Ovary (tissue), 9 donors: ENCODE results near the gene COLGALT1. TPM values are rescaled to one million over a fixed set of nuclear protein-coding genes. Genes with fewer than 3 reads are reported as not detected.

Source experiments
- DNase-seq, 5 donors: peaks; one replicate each; pipeline ENCODE4 v3.0.0-alpha.2; 2019 to 2020
- H3K27ac ChIP-seq, 2 donors: fragments of 200-600 bp; one replicate each; pipeline versions ENCODE4 v1.5.1 to v1.8.0; 2019 to 2022
- H3K27me3 ChIP-seq: fragments of 200-600 bp; one replicate; pipeline ENCODE4 v1.8.0; 2022
- H3K36me3 ChIP-seq: fragments of 200-600 bp; sonication (generic); one replicate; pipeline ENCODE4 v1.5.1; 2019
- H3K4me1 ChIP-seq: one replicate; pipeline ENCODE4 v1.8.1; 2013; ENCODE audit warnings: mild to moderate bottlenecking, moderate library complexity; ENCODE audit not compliant: insufficient read depth
- H3K4me3 ChIP-seq: fragments of 200-600 bp; sonication (generic); one replicate; pipeline ENCODE4 v1.5.1; 2017
- H3K9me3 ChIP-seq, 2 donors: fragments of 200-600 bp in 1 of 2; sonication (generic) in 1 of 2; one replicate each; pipeline versions ENCODE4 v1.5.1 to v1.8.1; 2013 to 2019; ENCODE audit warnings: mild to moderate bottlenecking in 1 of 2, moderate library complexity in 1 of 2
- EP300 ChIP-seq: sonication (generic); formaldehyde crosslinking; IDR thresholded peaks from one replicate; pipeline ENCODE4 v1.6.1; 2017; ENCODE audit warnings: antibody characterized with exemption
- POLR2A ChIP-seq: fragments of 450-650 bp; IDR thresholded peaks from one replicate; pipeline ENCODE4 v1.6.1; 2017; ENCODE audit warnings: antibody characterized with exemption, mild to moderate bottlenecking, moderate library complexity
- WGBS, 3 donors: extraction: QIAGEN DNeasy Blood & Tissue Kit in 1 of 3; methylation state at CpG; one replicate each; pipeline versions ENCODE4 v1.1.5 to v1.1.7; 2013 to 2017; 5-methylcytosine and 5-hydroxymethylcytosine counted together
- intact Hi-C, 4 donors: fragments of 100-400 bp; cut with DNase I; formaldehyde crosslinking; loops; one replicate each; pipeline versions ENCODE4 v1.11.0 to v1.15.1; 2022 to 2023
- polyA plus RNA-seq, 2 donors: library from polyadenylated mRNA; stranded (reverse); fragments of 200-250 nt in 1 of 2; fragments of 350-450 nt in 1 of 2; fragmentation: Illumina TruSeq in 1 of 2; extraction: RNeasy Lipid Tissue Mini Kit (QIAGEN cat#74804) in 1 of 2; gene quantifications; one replicate each; pipeline ENCODE4 v1.2.3, GENCODE V29; 2013 to 2014
- total RNA-seq, 7 donors: library from RNA; depleted of rRNA in 2 of 7; stranded (reverse); fragments of >200 nt in 2 of 7; fragmentation: NEBNext Ultra II Directional in 3 of 7; extraction: Animal tissue kit (Norgen Biotek cat#: 25700) in 3 of 7; gene quantifications; one replicate each; pipeline versions ENCODE4 v1.1.0 to v1.2.4, GENCODE V29; 2016 to 2023
- TF ChIP-seq, protein P1 (sequence below), 3 donors: fragments of 450-650 bp in 2 of 3; fragments of 200-600 bp in 1 of 3; IDR thresholded peaks; one replicate each; pipeline versions ENCODE4 v1.5.1 to v1.8.0; 2016 to 2022; ENCODE audit warnings: antibody characterized with exemption in 3 of 3, mild to moderate bottlenecking in 1 of 3
- donor health status: DM: no; HTN: no; CAD: no; lungs with moderate emphysema.
- donor health status: DM: no; HTN: no; CAD: no.
- donor health status: Bipolar disorder and iron deficiency.
- donor health status: DM: yes; HTN: yes; CAD: no.
- donor health status: DM: no; HTN: no; CAD: no.
- donor health status: DM: yes; HTN: yes; CAD: no.

The COLGALT1 gene
- total and polyA plus RNA-seq, 9 donors = 30.4 to 75.2 (median 45.2) TPM

DNA sequence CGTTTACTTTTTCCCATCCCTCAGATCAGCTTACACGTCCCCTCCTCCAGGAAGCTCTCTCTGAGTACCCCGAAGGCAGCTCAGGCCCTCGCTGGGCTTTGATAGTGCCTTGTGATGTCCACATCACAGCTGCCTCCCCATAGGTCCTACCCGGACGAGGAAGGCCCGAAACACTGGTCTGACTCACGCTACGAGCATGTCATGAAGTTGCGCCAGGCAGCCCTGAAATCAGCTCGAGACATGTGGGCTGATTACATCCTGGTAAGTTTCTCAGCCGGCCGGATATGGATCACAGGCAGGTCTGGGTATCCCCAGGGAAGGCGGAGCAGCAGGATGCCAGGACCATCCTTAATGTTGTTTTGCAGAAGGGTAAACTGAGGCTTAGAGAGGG is 4.8 kb downstream of the COLGALT1 start:
- no peak for DNase-seq
- intact Hi-C loops = no loop called here

DNA sequence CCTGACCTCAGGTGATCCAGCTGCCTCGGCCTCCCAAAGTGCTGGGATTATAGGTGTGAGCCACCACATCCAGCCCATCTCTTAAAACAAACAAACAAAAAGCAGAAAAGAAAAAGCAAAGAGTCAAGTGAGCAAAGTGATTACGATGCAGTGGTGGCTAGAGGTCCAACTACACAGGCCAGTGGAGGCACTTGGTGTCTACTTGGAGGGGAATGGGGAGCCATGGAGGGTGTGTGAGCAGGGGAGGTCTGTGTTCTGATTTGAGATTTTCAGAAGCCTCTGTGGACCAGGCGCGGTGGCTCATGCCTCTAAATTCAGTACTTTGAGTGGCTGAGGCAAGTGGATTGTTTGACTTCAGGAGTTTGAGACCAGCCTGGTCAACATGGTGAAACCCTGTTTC is 6.6 kb downstream of the COLGALT1 start:
- Histone ChIP-seq H3K36me3 (no peaks in the 10 kb centered on the region), H3K27ac (no peak overlapping the region), H3K9me3 (no peaks in the 10 kb centered on the region), H3K27me3 (no peaks in the 10 kb centered on the region), H3K4me1 (no peaks in the 10 kb centered on the region), H3K4me3 (no peak overlapping the region)
- intact Hi-C loops = no loop called here
- TF ChIP-seq, protein P1, sequence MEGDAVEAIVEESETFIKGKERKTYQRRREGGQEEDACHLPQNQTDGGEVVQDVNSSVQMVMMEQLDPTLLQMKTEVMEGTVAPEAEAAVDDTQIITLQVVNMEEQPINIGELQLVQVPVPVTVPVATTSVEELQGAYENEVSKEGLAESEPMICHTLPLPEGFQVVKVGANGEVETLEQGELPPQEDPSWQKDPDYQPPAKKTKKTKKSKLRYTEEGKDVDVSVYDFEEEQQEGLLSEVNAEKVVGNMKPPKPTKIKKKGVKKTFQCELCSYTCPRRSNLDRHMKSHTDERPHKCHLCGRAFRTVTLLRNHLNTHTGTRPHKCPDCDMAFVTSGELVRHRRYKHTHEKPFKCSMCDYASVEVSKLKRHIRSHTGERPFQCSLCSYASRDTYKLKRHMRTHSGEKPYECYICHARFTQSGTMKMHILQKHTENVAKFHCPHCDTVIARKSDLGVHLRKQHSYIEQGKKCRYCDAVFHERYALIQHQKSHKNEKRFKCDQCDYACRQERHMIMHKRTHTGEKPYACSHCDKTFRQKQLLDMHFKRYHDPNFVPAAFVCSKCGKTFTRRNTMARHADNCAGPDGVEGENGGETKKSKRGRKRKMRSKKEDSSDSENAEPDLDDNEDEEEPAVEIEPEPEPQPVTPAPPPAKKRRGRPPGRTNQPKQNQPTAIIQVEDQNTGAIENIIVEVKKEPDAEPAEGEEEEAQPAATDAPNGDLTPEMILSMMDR (IDR thresholded peaks at IDR 0.05) = no peak
- no peak for TF ChIP-seq POLR2A
- TF ChIP-seq EP300 = no peak
- WGBS, 3 donors = 92 to 97% (median 95%) methylated on average over 4 of the region's 4 CpGs
- DNase-seq = no peak

More for the DNA sequence above, 4.8 kb downstream of the COLGALT1 start:
- TF ChIP-seq, protein P1 (IDR thresholded peaks at IDR 0.05) = no peak
- TF ChIP-seq EP300 = no peak
- no peak for TF ChIP-seq POLR2A
- H3K4me3 ChIP-seq = no peak overlapping the region
- peaks cover 2% of the 10 kb centered on the region for H3K4me1 ChIP-seq
- H3K27me3 ChIP-seq = no peaks in the 10 kb centered on the region
- 75 to 83% (median 82%) methylated on average over 14 of the region's 14 CpGs for WGBS, 3 donors
- no peak overlapping the region for H3K27ac ChIP-seq
- no peaks in the 10 kb centered on the region for H3K36me3 ChIP-seq
- H3K9me3 ChIP-seq = no peaks in the 10 kb centered on the region

DNA sequence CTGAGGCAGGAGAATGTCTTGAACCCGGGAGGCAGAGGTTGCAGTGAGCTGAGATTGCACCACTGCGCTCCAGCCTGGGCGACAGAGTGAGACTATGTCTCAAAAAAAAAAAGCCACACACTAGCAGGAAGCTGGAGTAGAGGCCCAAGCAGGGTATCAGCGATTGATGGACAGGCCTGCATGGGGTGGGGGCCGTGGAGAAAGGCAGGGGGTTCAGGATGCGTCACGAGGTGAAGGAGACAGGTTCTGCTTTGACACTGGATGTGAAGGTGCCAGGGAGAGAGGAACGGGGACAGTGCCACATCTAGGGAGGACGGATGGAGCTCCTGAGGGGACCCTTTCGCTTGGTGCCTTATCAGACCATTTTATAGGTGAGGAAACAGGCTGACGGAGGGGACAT is 7.1 kb downstream of the COLGALT1 start:
- Histone ChIP-seq H3K27me3 (no peaks in the 10 kb centered on the region), H3K4me1 (no peaks in the 10 kb centered on the region), H3K36me3 (no peaks in the 10 kb centered on the region), H3K4me3 (no peak overlapping the region), H3K9me3 (no peaks in the 10 kb centered on the region), H3K27ac (no peak overlapping the region)
- no peak for DNase-seq
- 87 to 89% (median 88%) methylated on average over 11 of the region's 11 CpGs for WGBS, 3 donors
- TF ChIP-seq, protein P1 (IDR thresholded peaks at IDR 0.05) = no peak
- intact Hi-C loops = no loop called here

DNA sequence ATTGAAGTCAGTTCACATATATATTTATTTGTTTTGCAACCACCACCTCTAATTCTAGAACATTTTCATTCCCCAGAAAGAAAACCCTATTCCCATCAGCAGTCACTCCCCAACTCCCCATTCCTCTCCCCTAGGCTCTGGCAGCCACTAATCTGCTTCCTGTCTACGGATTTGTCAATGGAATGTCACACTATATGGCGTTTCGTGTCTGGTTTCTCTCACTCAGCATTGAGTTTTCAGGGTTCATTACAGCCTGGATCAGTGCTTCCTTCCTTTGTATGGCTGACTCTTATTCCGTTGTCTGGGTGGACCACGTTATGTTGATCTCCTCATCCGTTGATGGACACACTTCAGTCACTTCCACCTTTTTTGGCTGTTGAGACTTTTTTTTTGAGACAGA is 9.3 kb downstream of the COLGALT1 start:
- H3K9me3 ChIP-seq = no peaks in the 10 kb centered on the region
- TF ChIP-seq POLR2A = no peak
- TF ChIP-seq, protein P1 (IDR thresholded peaks at IDR 0.05) = no peak
- no peak for TF ChIP-seq EP300
- no peak for DNase-seq
- no peaks in the 10 kb centered on the region for H3K27me3 ChIP-seq
- intact Hi-C loops = no loop called here
- H3K4me1 ChIP-seq = no peaks in the 10 kb centered on the region
- no peak overlapping the region for H3K4me3 ChIP-seq
- 71 to 75% (median 74%) methylated on average over 6 of the region's 6 CpGs for WGBS, 3 donors
- H3K36me3 ChIP-seq = no peaks in the 10 kb centered on the region
- H3K27ac ChIP-seq = no peak overlapping the region

DNA sequence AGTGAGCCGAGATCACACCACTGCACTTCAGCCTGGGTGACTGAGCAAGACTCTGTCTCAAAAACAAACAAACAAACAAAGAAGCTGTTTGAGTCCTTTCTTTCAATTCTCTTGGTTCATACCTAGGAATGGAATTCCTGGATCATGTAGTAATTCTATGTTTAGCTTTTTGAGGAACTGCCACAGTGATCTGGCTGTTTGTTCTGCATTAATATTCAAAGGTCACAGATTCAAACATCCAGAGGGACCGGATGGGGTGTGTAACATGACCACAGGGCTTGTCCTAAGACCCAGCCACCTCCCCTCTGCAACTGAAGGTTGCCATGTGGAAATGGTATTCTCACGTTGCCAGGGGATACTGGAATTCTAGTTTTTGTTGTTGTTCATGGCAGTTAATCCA is 10.2 kb downstream of the COLGALT1 start:
- WGBS, 3 donors = 71 to 75% (median 72%) methylated on average over 3 of the region's 3 CpGs
- intact Hi-C loops = no loop called here
- Histone ChIP-seq H3K4me3 (no peak overlapping the region), H3K27me3 (no peaks in the 10 kb centered on the region), H3K27ac (no peak overlapping the region), H3K9me3 (no peaks in the 10 kb centered on the region), H3K36me3 (no peaks in the 10 kb centered on the region), H3K4me1 (no peaks in the 10 kb centered on the region)
- DNase-seq = no peak
- TF ChIP-seq POLR2A (no peak), EP300 (no peak)
- TF ChIP-seq, protein P1 (IDR thresholded peaks at IDR 0.05) = no peak
